DOHH2 (cell line): ENCODE data around the gene ZNF521.
"Not testable (repeated sequence)": the region's sequence is repeated elsewhere in the genome, so short reads cannot be mapped to it uniquely, and the experiment has no call there.

Experiments
- H3F3A ChIP-seq: fragments of 200-600 bp; sonication (generic), shearing (Covaris generic); 2 replicates; pipeline ENCODE4 v1.6.0; 2016; ENCODE audit warnings: antibody characterized with exemption, mild to moderate bottlenecking; ENCODE audit not compliant: control insufficient read depth, insufficient read depth
- H3K27ac ChIP-seq: fragments of 200-600 bp; sonication (generic); 2 replicates; pipeline ENCODE4 v1.5.1; 2014; ENCODE audit warnings: low read depth, mild to moderate bottlenecking, low read length, moderate library complexity
- H3K27me3 ChIP-seq: fragments of 200-600 bp; sonication (generic); 2 replicates; pipeline ENCODE4 v1.6.1; 2014; ENCODE audit warnings: mild to moderate bottlenecking, low read length, mixed read lengths; ENCODE audit not compliant: control insufficient read depth
- H3K36me3 ChIP-seq: fragments of 200-600 bp; sonication (generic); 2 replicates; pipeline ENCODE4 v1.6.1; 2014; ENCODE audit warnings: mild to moderate bottlenecking, low read length, moderate library complexity, mixed read lengths; ENCODE audit not compliant: control insufficient read depth
- H3K4me1 ChIP-seq: fragments of 200-600 bp; sonication (generic); 2 replicates; pipeline ENCODE4 v1.6.1; 2014; ENCODE audit warnings: mild to moderate bottlenecking, low read length, mixed read lengths; ENCODE audit not compliant: control insufficient read depth
- H3K4me2 ChIP-seq: fragments of 200-600 bp; sonication (generic); 2 replicates; pipeline ENCODE4 v1.6.0; 2014; ENCODE audit warnings: mild to moderate bottlenecking, low read length, moderate library complexity
- H3K4me3 ChIP-seq: fragments of 200-600 bp; sonication (generic); 2 replicates; pipeline ENCODE4 v1.5.1; 2014; ENCODE audit warnings: mild to moderate bottlenecking, low read length, mixed read lengths
- H3K79me2 ChIP-seq: fragments of 200-600 bp; sonication (generic); 2 replicates; pipeline ENCODE4 v1.6.1; 2014; ENCODE audit warnings: mild to moderate bottlenecking, low read length, mixed read lengths; ENCODE audit not compliant: control insufficient read depth
- H3K9me2 ChIP-seq: fragments of 200-600 bp; sonication (generic); replicated peaks from 2 replicates; pipeline ENCODE4 v1.6.1; 2014; ENCODE audit warnings: mild to moderate bottlenecking, low read length, mixed read lengths; ENCODE audit not compliant: control insufficient read depth
- H3K9me3 ChIP-seq: fragments of 200-600 bp; sonication (generic); 2 replicates; pipeline ENCODE4 v1.6.1; 2014; ENCODE audit warnings: antibody characterized with exemption, low read length, mixed read lengths; ENCODE audit not compliant: control insufficient read depth, insufficient read depth
- H4K20me1 ChIP-seq: fragments of 200-600 bp; sonication (generic); 2 replicates; pipeline ENCODE4 v1.6.0; 2014; ENCODE audit warnings: low read depth, mild to moderate bottlenecking, antibody characterized with exemption, low read length, moderate library complexity; ENCODE audit not compliant: control insufficient read depth, insufficient read depth
- CTCF ChIP-seq: fragments of 200-600 bp; sonication (generic); IDR thresholded peaks from one replicate; pipeline ENCODE4 v1.5.1; 2014; ENCODE audit warnings: antibody characterized with exemption, mild to moderate bottlenecking, low read depth, low read length; ENCODE audit not compliant: poor library complexity, severe bottlenecking
- EZH2phosphoT487 ChIP-seq: fragments of 200-600 bp; sonication (generic); IDR thresholded peaks from 2 replicates; pipeline ENCODE4 v1.6.1; 2017; ENCODE audit warnings: borderline replicate concordance, mild to moderate bottlenecking, antibody characterized with exemption, low read length, moderate library complexity, mixed read lengths

Gene ZNF521

GRCh38 chr18:25278394-25278793 is 73.6 kb downstream of the ZNF521 start:
- no peaks in the 10 kb centered on the region for H3F3A ChIP-seq
- H3K9me2 ChIP-seq = no peaks in the 10 kb centered on the region
- no peaks in the 10 kb centered on the region for H3K9me3 ChIP-seq
- H3K4me2 ChIP-seq = no peak overlapping the region
- H3K27ac ChIP-seq = no peak overlapping the region
- no peaks in the 10 kb centered on the region for H3K36me3 ChIP-seq
- H3K79me2 ChIP-seq = no peaks in the 10 kb centered on the region
- no peak overlapping the region for H3K4me3 ChIP-seq
- no peaks in the 10 kb centered on the region for H4K20me1 ChIP-seq
- H3K27me3 ChIP-seq = no peaks in the 10 kb centered on the region
- TF ChIP-seq EZH2phosphoT487 (no peak), CTCF (no peak)
- no peaks in the 10 kb centered on the region for H3K4me1 ChIP-seq

GRCh38 chr18:25275412-25276001 is 76.5 kb downstream of the ZNF521 start:
- Histone ChIP-seq H4K20me1 (no peaks in the 10 kb centered on the region), H3K4me2 (no peak overlapping the region), H3K4me1 (no peaks in the 10 kb centered on the region), H3K79me2 (no peaks in the 10 kb centered on the region), H3F3A (no peaks in the 10 kb centered on the region), H3K27me3 (no peaks in the 10 kb centered on the region), H3K36me3 (no peaks in the 10 kb centered on the region), H3K9me3 (no peaks in the 10 kb centered on the region), H3K27ac (no peak overlapping the region), H3K9me2 (no peaks in the 10 kb centered on the region), H3K4me3 (no peak overlapping the region)
- no peak for TF ChIP-seq CTCF
- TF ChIP-seq EZH2phosphoT487 = no peak

- Histone ChIP-seq H3K27ac (no peak overlapping the region), H3K79me2 (no peaks in the 10 kb centered on the region), H3K4me2 (no peak overlapping the region), H3K9me3 (no peaks in the 10 kb centered on the region), H3K4me3 (no peak overlapping the region), H3K27me3 (no peaks in the 10 kb centered on the region), H3K36me3 (no peaks in the 10 kb centered on the region), H3K4me1 (no peaks in the 10 kb centered on the region), H4K20me1 (no peaks in the 10 kb centered on the region), H3F3A (no peaks in the 10 kb centered on the region), H3K9me2 (no peaks in the 10 kb centered on the region)
- TF ChIP-seq CTCF (no peak), EZH2phosphoT487 (no peak)
Measured at GRCh38 chr18:25274926-25275325, 77.0 kb downstream of the ZNF521 start.

GRCh38 chr18:25266931-25267527 is 84.9 kb downstream of the ZNF521 start:
- H3K36me3 ChIP-seq, H3K27ac ChIP-seq, H3F3A ChIP-seq, H3K4me3 ChIP-seq, H3K27me3 ChIP-seq, H3K79me2 ChIP-seq, H3K9me3 ChIP-seq, H3K4me1 ChIP-seq, H3K4me2 ChIP-seq, H4K20me1 ChIP-seq, H3K9me2 ChIP-seq: not testable (repeated sequence)
